Urinary bladder (tissue), 4 donors: ENCODE data around the gene MLLT10. TPM values are rescaled to one million over a fixed set of nuclear protein-coding genes. Genes with fewer than 3 reads are reported as not detected.

ENCODE experiments used
- DNase-seq: peaks from one replicate; pipeline ENCODE4 v3.0.0-alpha.2; 2015; ENCODE audit errors: extremely low spot score
- H3K27ac ChIP-seq: one replicate; pipeline ENCODE4 v1.5.1; 2013; ENCODE audit warnings: low read depth, mild to moderate bottlenecking, moderate library complexity
- H3K36me3 ChIP-seq: one replicate; pipeline ENCODE4 v1.6.1; 2013; ENCODE audit warnings: mild to moderate bottlenecking, moderate library complexity; ENCODE audit not compliant: insufficient read depth
- H3K4me1 ChIP-seq: one replicate; pipeline ENCODE4 v1.6.1; 2013; ENCODE audit warnings: mild to moderate bottlenecking, moderate library complexity; ENCODE audit not compliant: insufficient read depth
- H3K4me3 ChIP-seq: one replicate; pipeline ENCODE4 v1.5.1; 2013; ENCODE audit warnings: low read depth, low read length
- WGBS: extraction: QIAGEN DNeasy Blood & Tissue Kit; methylation state at CpG from one replicate; pipeline ENCODE4 v1.1.7; 2013; 5-methylcytosine and 5-hydroxymethylcytosine counted together
- polyA plus RNA-seq: library from polyadenylated mRNA; stranded (reverse); fragments of 200-250 nt; gene quantifications from one replicate; pipeline ENCODE4 v1.2.3, GENCODE V29; 2013
- total RNA-seq: library from RNA; depleted of rRNA; stranded (reverse); fragments of >200 nt; gene quantifications from one replicate; pipeline ENCODE4 v1.2.3, GENCODE V29; 2014
- donor health status: healthy with polysubstance abuse.
- donor health status: healthy.

Gene MLLT10
- total and polyA plus RNA-seq, 2 donors = 36.6 to 109 TPM

DNA sequence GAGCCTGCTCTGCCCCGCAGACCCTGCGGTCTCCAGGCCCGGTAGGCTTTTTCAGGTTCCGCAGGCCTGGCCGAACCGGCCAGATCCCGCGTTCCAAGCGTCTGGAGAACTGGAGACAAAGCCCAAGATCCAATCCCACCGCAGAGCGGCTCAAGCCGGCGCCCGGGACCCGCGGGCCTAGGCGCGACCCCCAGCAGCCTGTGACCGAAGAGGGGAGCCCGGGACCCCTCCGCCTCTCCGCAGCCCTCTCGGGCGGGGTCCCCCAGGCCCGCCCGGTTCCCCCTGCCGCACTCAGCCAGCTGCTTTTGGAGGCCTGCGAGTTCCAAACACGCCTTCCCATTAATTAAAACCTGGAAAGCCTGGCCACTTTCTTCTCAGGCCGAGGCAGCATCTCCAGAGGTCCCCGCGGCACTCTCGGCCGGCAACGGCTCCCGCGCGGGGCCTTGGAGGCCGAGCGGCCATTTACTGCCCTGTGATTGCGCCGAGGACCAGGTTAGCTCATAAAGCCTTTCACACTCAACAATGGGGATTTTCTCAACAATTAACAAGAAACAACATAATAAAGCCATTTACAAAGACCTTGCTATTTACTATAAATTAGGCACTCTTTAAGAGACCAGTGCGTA lies 25.2 kb upstream of the MLLT10 start:
- no peaks in the 10 kb centered on the region for H3K4me1 ChIP-seq
- H3K27ac ChIP-seq = no peak overlapping the region
- H3K36me3 ChIP-seq = no peaks in the 10 kb centered on the region
- 86% methylated on average over 43 of the region's 43 CpGs for WGBS
- H3K4me3 ChIP-seq = no peak overlapping the region
- no peak for DNase-seq

DNA sequence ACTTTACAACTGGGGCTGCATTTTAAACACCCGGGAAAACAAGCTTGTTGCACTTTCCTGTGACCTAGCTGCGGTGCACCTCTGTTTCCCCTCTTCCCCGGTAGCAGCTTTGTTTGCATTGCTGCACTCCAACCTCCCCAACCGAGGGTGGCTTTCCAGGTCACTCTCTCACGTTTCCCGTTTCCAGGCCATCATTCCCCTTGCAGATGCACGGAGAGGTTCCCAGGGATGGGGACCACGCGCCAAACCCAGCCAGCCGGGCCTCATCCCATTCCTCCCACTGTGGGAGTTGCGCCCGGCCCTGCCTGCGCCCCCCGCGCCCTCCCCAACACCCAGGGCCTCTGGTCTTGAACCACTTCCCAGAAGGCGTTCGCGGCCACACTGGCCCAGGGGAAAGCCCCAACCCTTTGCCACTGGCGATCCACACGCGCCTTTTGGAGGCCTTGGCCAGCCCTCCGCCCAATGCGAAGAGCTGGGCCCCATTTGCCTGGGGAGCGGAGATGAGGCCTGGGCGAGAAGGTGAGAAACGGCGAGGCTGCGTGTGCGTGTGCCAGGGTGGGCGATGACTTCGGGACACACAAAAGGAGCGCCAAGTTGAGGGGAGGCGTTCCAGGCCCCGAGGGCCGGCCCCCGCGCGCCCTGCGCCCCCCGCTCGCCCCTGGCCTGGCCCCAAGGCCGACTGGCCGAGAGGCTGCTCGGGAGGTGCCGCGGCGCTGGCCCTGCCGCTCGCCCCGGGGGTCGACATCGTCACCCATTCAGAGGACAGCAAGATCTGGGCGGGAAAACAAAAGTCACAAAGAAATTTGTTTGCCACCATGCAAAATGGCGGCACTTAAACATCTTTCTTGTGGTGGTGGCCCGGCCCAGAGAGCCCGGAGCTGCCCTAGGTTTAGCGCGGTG lies 24.4 kb upstream of the MLLT10 start:
- Histone ChIP-seq H3K4me1 (no peaks in the 10 kb centered on the region), H3K36me3 (no peaks in the 10 kb centered on the region), H3K27ac (no peak overlapping the region), H3K4me3 (peak overlapping the region; percentile 43)
- WGBS = 63% methylated on average over 58 of the region's 58 CpGs
- no peak for DNase-seq

DNA sequence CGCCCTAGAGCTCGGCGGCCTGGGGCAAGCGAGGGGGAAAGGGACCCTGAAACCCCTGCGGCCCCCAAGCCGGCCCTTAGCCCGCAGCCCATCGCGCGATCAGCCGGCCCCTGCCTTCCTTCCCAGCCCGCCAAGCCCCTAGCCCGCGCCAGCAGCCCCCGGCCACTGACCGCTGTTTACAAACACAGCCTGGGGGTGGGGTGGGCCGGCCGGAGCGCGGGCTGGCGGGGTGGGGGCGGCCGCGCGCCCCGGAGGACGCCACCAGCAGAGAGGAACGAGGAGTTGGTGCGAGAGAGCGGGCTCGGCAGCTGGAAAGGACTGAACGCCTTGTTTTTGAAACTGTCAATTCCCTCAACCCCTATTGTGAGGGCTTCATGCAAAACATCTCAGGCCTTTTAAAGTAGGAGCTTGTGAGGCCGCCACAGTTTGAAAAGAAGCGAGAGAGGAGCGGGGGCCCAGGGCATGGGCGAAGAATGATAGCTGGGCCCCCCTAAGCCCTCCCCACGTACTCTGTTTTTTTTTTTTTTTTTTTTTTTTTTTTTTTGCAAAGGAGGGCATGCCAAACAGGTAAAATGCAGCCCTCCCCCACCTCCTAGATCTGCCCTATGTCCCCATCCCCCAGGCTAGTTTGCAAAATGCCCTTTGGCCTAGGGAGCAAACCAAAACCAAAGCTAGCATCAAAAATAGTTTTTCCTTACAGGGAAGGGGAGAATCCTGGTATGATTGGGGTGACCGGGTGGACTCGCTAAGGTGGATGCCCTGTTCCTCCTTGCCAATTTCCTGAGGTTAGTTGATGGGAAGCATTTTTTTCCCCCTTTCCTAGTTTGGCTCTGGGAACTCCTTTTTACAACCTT lies 23.6 kb upstream of the MLLT10 start:
- DNase-seq = no peak
- H3K4me3 ChIP-seq = peak overlapping the region; percentile 43
- H3K36me3 ChIP-seq = no peaks in the 10 kb centered on the region
- no peak overlapping the region for H3K27ac ChIP-seq
- 18% methylated on average over 39 of the region's 39 CpGs for WGBS
- H3K4me1 ChIP-seq = no peaks in the 10 kb centered on the region

DNA sequence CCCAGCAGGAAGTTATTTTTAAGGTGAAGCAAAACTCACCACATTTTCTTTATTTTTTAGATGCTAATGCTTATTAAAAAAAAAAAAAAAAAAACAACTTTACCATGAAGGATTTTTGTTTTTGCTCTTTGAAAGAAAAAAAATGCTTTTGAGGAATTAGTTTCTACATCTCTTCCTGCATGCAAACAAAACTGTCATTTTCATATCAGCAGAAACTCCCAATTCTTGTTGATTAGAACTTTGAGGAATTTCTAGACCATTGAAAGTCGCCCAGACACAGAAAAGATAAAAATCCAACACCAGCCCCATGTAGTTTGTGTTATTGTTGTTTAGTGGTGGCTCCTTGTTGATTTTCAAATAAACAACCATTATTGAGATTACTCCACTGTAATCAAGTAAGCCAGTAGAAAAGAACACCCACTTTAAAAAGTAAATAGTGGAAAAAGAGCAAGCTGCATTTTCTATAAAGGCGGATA lies 22.9 kb upstream of the MLLT10 start:
- DNase-seq = no peak
- H3K4me3 ChIP-seq = no peak overlapping the region
- H3K36me3 ChIP-seq = no peaks in the 10 kb centered on the region
- WGBS = 83% methylated on average over 2 of the region's 2 CpGs
- H3K27ac ChIP-seq = no peak overlapping the region
- no peaks in the 10 kb centered on the region for H3K4me1 ChIP-seq

- Histone ChIP-seq H3K27ac (no peak overlapping the region), H3K4me1 (no peaks in the 10 kb centered on the region), H3K36me3 (no peaks in the 10 kb centered on the region), H3K4me3 (no peak overlapping the region)
- no peak for DNase-seq
- WGBS = 88% methylated on average over 3 of the region's 3 CpGs
Measured at GRCh38 chr10:21511946-21512572, 22.0 kb upstream of the MLLT10 start.

- H3K4me1 ChIP-seq = no peaks in the 10 kb centered on the region
- DNase-seq = no peak
- WGBS = 80% methylated on average over 2 of the region's 2 CpGs
Measured at GRCh38 chr10:21512573-21513404, 21.2 kb upstream of the MLLT10 start.

GRCh38 chr10:21513405-21513788 lies 20.6 kb upstream of the MLLT10 start:
- DNase-seq = no peak
- 73% methylated on average over 1 of the region's 1 CpG for WGBS

More at GRCh38 chr10:21512573-21513404, 21.2 kb upstream of the MLLT10 start:
- Histone ChIP-seq H3K27ac (no peak overlapping the region), H3K4me3 (no peak overlapping the region), H3K36me3 (no peaks in the 10 kb centered on the region)

DNA sequence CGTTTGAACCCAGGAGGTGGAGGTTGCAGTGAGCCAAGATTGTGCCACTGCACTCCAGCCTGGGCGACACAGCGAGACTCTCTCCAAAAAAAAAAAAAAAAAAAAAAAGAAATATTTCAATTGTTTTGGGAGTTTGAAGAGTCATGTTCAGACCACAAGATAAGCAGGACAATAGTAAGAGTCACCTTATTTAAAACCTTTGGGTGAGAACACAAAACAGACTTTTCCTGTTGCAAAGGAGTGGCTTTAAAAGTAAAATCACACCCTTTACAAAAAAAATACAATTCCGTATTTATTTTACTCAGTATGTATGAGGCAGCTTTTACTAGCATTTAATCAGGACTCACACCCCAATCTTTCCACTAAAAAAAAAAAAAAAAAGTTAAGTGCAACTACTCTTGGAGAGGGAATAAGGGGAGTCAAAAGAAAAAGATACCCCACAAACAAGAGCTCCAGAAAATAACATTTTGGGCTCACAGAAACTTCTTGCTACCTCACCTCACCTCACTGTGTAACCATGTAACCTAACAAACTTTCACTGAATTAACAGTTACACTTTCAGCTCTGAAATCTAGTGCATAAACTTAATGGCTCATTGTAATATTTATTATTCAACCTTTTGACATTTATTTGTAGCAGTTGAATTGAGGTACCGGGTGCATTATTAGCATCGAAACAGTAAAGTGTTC lies 19.8 kb upstream of the MLLT10 start:
- 57% methylated on average over 6 of the region's 6 CpGs for WGBS
- Histone ChIP-seq H3K4me3 (no peak overlapping the region), H3K4me1 (no peaks in the 10 kb centered on the region), H3K36me3 (no peaks in the 10 kb centered on the region), H3K27ac (no peak overlapping the region)
- DNase-seq = no peak

More at GRCh38 chr10:21513405-21513788, 20.6 kb upstream of the MLLT10 start:
- Histone ChIP-seq H3K27ac (no peak overlapping the region), H3K4me3 (no peak overlapping the region), H3K36me3 (no peaks in the 10 kb centered on the region), H3K4me1 (no peaks in the 10 kb centered on the region)

DNA sequence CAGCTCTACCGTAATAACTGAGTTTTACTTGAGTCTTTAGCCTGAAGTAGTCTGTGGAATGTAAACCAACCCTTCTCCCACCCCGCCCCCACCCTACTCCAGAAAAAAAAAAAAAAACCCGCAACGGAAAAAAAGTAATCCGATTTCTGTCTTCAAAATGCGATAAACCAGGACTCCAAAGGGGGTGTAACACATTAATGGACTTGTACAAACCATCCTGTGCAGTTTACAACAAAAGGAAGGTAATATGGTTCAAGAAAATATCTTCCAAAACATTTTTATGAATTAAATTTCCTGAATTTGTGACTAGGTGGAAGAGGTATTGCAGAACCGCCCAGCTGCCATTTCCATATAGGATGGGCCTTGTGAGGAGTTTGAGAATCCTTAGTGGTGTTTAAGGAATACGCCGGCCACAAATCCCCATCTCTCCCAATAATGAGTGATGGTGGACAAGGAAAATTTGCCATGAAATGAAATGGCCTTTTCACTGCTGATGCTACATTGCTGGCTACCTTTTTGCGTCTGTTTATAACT lies 19.1 kb upstream of the MLLT10 start:
- no peak for DNase-seq
- no peak overlapping the region for H3K27ac ChIP-seq
- peak overlapping the region; percentile 94 for H3K4me3 ChIP-seq
- 35% methylated on average over 10 of the region's 10 CpGs for WGBS
- H3K36me3 ChIP-seq = no peaks in the 10 kb centered on the region
- H3K4me1 ChIP-seq = no peaks in the 10 kb centered on the region

DNA sequence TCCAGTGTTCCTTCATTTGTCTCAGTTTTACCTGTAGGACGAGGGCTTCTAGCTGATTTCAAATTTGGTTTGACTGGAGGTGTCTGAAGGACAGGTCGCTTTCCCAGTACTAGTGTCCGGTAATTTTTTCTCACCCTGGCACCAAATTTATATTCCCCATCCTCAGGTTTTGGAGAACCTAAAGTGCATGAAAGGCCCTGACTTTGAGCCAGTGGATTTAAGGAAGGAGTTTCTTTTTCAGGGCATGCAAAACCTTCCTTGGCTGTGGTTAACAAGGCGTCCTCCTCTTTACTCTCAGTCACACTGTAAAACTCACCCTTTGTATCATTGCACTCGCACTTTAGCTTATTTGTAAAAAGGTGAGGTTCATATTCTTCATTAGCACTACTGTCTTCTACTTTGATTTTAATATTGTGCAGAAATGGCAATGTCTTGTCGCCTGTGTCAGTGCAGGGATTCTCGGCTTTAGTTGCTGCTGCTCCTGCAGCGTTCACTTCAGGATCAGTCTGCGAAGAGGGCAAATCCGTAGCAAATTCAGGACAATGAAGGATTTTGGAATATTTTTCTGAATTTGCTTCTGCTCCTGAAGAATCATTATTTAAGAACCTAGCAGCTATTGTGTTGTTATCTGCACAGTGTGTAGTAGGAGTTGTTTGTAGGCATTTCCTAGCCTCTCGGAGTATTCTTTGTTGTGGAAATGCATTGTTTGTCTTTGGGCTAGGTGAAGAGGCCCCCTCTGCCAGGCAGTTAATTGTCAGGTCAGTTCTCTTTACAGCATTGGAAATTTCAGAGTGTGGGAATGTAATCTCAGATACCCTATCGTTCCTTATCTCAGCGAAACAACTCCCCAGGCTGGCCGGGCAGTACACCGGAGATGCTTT lies 18.4 kb upstream of the MLLT10 start:
- Histone ChIP-seq H3K4me3 (peak overlapping the region; percentile 94), H3K36me3 (no peaks in the 10 kb centered on the region), H3K4me1 (no peaks in the 10 kb centered on the region), H3K27ac (no peak overlapping the region)
- 32% methylated on average over 15 of the region's 15 CpGs for WGBS
- no peak for DNase-seq
